Activated naive CD4-positive, alpha-beta T cell treated with Interleukin-2 at 50 U/mL for 16 hours (primary cell): ENCODE data around the gene RING1.

Source experiments
- DNase-seq: peaks from one replicate; pipeline ENCODE4 v3.0.0-alpha.2; 2020

The RING1 gene

GRCh38 chr6:33249732-33250630, 41.7 kb downstream of the RING1 start:
- no peak for DNase-seq

GRCh38 chr6:33250731-33251130, 42.4 kb downstream of the RING1 start:
- no peak for DNase-seq

GRCh38 chr6:33251395-33252012, 43.2 kb downstream of the RING1 start:
- no peak for DNase-seq

- DNase-seq = no peak
Observed at GRCh38 chr6:33252759-33253158, 44.5 kb downstream of the RING1 start.

GRCh38 chr6:33254591-33254990, 46.3 kb downstream of the RING1 start:
- DNase-seq = no peak

GRCh38 chr6:33259032-33259431, 50.7 kb downstream of the RING1 start:
- no peak for DNase-seq
